Stimulated activated CD4-positive, alpha-beta T cell treated with anti-CD3 and anti-CD28 coated beads, Interleukin-12 subunit alpha, Interleukin-12 subunit beta, amount 100 ng/mL, for 24 hours (primary cell): Measurements from ENCODE around the gene TNFRSF8.
"Not testable (repeated sequence)": the region's sequence is repeated elsewhere in the genome, so short reads cannot be mapped to it uniquely, and the experiment has no call there.

Source experiments
- DNase-seq, 2 experiments: peaks; one replicate each; pipeline ENCODE4 v3.0.0-alpha.2; 2020; ENCODE audit warnings: low read depth in 2 of 2

Gene TNFRSF8

GRCh38 chr1:12038356-12039163, 24.5 kb upstream of the TNFRSF8 start:
- DNase-seq, result no peak

GRCh38 chr1:12039164-12039525, 24.0 kb upstream of the TNFRSF8 start:
- DNase-seq, result no peak

GRCh38 chr1:12039824-12040456, 23.2 kb upstream of the TNFRSF8 start:
- DNase-seq, result not testable (repeated sequence)

GRCh38 chr1:12040457-12041051, 22.5 kb upstream of the TNFRSF8 start:
- no peak for DNase-seq

GRCh38 chr1:12044187-12044877, 18.8 kb upstream of the TNFRSF8 start:
- not testable (repeated sequence) for DNase-seq

GRCh38 chr1:12046749-12047119, 16.4 kb upstream of the TNFRSF8 start:
- no peak for DNase-seq

- peak; percentile 48 to 61 for DNase-seq
These were observed 15.8 kb upstream of the TNFRSF8 start for GRCh38 chr1:12047120-12047876.

GRCh38 chr1:12048372-12048771, 14.7 kb upstream of the TNFRSF8 start:
- DNase-seq, result no peak

- DNase-seq, result no peak
These were observed 13.5 kb upstream of the TNFRSF8 start for GRCh38 chr1:12049616-12050015.

GRCh38 chr1:12051361-12051760, 11.7 kb upstream of the TNFRSF8 start:
- no peak for DNase-seq

GRCh38 chr1:12052008-12052573, 11.0 kb upstream of the TNFRSF8 start:
- DNase-seq, result no peak

GRCh38 chr1:12052997-12053686, 10.0 kb upstream of the TNFRSF8 start:
- DNase-seq, result no peak

- no peak for DNase-seq
These were observed 9.2 kb upstream of the TNFRSF8 start for GRCh38 chr1:12053752-12054548.

GRCh38 chr1:12055259-12055658, 7.8 kb upstream of the TNFRSF8 start:
- DNase-seq, result no peak

- DNase-seq, result no peak
These were observed 6.7 kb upstream of the TNFRSF8 start for GRCh38 chr1:12056331-12056841.

GRCh38 chr1:12057382-12057781, 5.7 kb upstream of the TNFRSF8 start:
- DNase-seq, result peak in 1 of 2 experiments; percentile 46

GRCh38 chr1:12057940-12058687, 5.0 kb upstream of the TNFRSF8 start:
- no peak for DNase-seq

- DNase-seq, result no peak
These were observed 3.9 kb upstream of the TNFRSF8 start for GRCh38 chr1:12059226-12059625.
